RPMI8226 (cell line): Measurements from ENCODE around the gene RBBP4.
"Not testable (repeated sequence)": the region's sequence is repeated elsewhere in the genome, so short reads cannot be mapped to it uniquely, and the experiment has no call there.

Experiments used
- DNase-seq: peaks from one replicate; pipeline ENCODE4 v3.0.0-alpha.2; 2015

Gene RBBP4

DNA sequence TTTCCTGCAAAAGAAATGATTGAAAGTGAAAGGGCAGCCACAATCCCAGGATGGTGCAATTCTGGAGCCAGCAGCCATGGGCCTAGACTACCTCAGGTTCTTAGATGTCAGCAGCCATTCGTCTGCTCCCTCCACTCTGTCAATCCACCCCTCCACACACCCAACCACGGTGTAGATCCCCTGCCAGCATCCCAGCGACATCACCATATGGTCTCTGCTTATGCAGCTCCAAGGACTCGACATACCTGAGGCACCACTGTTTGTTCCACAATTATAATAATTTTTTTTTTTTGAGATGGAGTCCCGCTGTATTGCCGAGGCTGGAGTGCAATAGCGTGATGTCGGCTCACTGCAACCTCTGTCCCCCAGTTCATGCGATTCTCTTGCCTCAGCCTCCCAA lies 45.0 kb downstream of the RBBP4 start:
- no peak for DNase-seq

DNA sequence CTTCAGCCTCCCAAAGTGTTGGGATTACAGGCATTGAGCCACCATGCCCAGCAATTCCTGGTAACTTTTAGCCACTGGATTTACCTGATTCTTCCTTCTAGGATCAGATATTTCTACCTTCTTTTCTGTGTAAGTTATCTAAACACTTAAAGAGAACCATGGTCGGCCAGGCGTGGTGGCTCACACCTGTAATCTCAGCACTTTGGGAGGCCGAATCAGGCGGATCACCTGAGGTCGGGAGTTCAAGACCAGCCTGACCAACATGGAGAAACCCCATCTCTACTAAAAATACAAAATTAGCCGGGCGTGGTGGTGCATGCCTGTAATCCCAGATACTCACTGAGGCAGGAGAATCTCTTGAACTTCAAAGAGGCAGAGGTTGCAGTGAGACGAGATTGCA lies 46.0 kb downstream of the RBBP4 start:
- DNase-seq: not testable (repeated sequence)

DNA sequence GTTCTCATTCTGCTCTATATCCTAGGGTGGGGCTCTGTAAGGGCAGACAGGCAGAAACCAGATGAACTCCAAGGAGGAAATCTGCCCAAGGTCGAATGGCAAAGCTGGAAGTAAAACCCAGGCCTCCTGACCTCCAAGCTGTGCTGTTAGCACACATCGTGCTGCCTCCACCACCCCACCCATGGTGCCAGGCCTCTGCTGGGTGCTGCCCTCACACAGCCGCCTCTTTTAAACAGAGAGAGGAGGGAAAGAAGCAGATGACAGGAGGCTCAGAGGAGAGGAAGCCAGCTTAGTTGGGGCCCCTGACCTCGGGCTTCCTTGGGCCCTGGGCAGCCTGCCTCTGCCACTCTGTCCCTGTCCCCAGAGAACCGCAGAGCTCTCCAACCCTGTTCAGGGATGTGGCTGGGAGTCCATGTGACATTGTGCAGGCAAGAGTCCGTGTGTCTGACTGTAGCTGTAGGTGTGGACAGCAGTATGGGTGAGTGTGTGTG lies 50.5 kb downstream of the RBBP4 start:
- DNase-seq: no peak

DNA sequence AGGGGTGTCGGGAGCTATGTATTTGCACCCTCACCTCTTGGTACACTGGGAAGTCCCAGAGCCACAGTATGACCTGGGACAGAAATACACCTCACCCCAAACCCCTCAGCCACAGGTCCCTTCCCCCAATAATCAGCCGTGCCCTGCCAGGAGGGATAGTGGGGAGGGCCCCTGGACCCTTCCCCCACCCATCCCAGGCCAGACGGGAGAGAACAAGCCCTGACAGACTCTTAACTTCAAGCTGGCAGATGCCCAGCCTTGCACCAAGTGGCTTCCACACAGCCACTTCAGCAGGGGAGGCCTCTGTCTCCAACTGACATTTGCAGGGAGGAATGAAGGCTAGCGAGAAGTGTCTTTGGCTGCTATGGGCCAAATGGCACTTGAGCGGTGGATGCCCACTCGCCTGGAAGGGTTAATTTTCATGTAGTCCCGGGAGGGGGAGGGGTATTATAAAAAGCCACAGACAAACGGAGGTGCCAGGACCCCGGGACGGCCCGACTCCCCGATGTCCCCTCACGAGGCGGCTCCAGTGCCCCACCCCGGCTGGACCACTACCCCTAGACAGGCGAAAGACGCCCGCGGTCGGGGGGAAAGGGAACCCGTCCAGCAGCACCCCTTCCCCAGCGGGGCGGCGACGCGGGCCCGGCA lies 51.1 kb downstream of the RBBP4 start:
- no peak for DNase-seq

DNA sequence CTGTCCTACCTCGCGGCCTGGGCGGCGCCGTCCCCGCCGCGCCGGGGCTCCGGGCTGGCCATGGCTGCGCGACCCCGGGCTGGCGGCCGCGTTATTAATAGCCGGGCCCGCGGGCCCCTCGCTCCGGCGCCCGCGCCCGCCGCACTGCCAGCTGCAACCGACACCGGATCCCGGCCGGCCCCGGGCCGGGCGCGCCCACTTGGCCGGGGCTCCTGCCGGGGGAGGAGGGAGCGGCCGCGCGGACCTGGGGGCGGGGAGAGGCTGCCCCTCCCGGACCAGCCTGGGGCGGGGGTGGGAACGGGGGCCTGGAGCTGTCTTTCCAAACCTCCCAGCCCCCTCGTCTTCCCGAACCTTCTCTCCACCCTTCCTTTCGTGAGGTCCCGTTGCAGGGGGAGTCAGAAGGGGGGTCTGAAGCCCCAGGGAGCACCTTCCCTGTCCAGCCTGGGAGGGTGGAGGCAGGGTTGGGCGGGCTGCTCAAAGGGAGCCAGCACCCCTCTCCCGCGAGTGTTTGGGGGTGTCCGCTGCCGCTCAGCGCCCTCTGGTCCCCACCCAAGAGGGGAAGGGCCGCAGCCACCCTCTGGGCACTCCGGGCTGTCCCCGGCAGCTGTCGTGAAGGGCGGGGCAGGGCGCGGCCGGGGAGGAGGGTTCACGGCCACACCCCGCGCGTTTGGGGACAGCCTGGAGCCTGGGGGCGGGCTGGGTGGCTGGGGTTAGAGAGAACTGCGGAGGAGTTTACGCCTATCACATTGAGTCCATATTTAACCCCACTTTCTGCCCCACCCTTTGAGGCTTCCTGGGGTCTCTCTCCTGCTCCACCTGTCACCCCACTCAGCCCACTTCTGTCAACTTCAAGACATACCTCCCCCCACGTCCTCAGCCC lies 51.8 kb downstream of the RBBP4 start, which contains the start of gene SYNC:
TSS of gene SYNC (minus strand) at position 172 of the 880 bp plus-strand sequence. CDS start at position 62, 110 bp downstream.
- DNase-seq: peak; percentile 60

DNA sequence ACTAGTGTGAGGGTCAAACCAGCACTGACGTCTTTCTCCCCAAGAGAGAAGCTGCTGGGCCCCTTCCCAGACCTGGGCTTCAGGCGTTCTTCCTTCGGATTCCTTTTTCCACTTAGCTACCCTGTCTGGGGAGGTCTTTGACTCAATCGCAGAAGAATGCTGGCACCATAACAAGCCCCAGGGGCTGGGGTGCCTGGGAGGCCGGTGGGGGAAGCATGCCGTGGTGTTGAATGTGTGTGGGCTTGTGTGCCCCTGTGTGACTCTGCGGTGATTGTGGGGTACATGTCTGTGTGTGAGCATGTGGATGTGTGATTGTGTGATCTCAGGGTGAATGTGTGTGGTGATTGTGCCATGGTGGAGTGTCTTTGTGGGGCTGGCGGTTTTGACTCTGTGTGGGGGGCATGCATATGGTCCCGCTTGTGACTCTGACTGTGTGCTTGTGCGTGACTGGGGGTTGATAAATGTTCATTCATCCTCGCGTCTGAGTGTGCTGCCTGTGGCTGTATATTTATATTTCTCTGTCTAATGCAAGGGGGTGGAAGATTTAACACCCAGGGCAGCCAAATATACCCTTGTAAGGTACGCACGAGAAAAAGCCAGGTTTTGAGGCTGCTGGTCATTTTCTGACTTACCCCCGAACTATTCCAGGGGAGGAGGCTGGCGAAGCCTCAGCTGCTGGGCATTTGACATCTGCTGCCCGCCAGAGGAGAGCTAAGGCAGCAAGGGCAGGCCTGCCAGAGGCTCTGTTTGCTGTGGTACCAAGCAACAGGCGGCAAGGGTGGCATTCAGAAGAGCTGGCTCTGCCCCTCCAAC lies 52.7 kb downstream of the RBBP4 start:
- no peak for DNase-seq

DNA sequence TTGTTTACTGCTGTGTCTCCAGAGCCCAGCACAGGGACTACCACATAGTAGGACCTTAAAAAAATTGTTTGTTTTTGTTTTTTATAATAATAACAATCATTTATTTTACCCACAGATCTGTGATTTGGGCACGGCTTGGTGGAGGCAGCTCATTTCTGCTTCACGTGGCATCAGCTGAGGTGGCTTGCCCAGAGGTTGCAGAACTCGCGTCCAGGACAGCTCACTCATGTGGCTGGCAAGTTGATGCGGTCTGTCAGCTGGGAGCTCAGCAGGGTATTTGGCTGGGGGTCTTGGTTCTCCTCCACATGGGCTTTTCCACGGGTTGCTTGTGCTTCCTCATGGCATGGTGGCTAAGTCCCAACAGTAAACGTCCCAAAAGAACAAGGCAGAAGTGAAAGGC lies 54.5 kb downstream of the RBBP4 start:
- no peak for DNase-seq

DNA sequence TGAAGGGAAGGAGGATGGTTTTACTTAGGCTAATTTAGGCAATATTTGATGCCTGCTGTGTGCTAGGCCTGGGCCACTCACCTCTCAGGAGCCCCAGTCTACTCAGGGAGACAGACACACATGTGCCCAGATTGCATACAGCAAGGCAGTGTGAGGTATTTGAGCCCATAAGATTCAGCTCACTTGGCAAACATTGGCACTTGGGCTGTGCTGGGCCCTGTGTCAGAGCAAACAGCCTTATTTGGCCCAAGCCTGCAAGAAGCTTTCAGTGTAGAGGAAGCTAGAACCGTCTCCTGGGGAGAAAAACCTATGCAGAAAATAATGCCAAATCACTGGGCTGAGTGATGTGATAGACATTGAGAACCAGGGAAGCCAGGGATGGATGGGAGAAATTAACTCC lies 55.5 kb downstream of the RBBP4 start:
- no peak for DNase-seq

DNA sequence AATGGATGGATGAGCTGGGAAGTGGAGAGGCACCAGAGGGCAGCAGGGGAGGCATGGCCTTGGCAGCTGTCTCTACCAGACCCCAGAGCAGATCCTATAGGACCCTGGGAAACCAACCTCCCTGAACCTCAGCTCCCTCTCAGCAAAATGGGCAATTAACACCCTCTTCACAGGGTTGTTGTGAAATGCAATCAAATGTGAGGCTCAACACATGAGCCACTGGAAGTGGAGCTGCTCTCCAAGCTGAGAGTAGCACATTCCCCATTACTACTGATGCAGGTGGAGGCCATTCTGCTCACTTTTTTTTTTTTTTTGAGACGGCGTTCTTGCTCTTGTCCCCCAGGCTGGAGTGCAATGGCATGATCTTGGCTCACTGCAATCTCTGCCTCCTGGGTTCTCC lies 58.1 kb downstream of the RBBP4 start:
- DNase-seq: no peak

DNA sequence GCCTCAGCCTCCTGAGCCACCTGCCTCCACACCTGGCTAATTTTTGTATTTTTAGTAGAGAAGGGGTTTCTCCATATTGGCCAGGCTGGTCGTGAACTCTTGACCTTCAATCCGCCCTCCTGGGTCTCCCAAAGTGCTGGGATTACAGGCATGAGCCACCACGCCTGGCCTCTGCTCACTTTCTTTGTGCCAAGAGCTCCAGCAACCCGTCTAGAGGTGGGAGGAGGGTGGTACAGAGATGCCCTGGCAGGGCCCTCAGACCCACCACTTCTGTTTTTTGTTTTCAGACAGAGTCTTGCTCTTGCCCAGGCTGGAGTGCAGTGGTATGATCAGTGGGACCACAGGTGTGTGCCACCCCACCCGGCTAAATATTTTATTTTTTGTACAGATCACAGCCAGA lies 58.5 kb downstream of the RBBP4 start:
- DNase-seq: no peak

DNA sequence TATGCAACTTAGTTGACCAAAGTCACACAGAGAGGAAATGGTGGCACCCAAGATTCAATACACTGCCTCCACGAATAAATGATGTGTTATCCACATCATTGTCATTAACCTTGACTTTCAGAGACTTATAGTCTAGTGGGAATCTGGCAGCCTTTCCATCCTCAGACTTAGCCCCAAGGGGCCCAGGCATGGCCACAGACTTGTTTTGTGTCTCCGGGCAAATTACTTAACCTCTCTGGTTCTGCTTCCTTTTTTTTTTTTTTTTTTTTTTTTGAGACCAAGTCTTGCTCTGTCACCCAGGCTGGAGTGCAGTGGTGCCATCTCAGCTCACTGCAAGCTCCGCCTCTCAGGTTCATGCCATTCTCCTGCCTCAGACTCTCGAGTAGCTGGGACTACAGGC lies 60.2 kb downstream of the RBBP4 start:
- not testable (repeated sequence) for DNase-seq

DNA sequence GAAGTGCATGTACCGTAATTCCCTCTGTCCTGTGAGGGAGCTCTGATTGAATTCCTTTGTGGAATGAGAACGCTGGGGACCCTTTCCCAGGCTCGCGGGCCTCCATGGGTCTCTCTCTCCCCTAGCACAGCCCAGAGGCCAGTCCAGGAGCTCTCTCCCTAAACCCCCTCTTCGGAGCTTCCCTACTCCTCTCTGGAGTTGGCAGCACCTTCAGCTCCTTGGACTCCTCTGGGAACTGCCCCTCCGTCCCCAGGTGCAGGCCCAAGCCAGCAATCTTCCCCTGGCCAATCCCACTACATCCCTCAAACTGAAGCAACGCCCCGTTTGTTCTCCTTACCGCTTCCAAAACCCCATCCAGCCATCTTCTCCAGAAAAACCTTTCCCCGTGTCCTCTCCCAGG lies 62.1 kb downstream of the RBBP4 start:
- no peak for DNase-seq

DNA sequence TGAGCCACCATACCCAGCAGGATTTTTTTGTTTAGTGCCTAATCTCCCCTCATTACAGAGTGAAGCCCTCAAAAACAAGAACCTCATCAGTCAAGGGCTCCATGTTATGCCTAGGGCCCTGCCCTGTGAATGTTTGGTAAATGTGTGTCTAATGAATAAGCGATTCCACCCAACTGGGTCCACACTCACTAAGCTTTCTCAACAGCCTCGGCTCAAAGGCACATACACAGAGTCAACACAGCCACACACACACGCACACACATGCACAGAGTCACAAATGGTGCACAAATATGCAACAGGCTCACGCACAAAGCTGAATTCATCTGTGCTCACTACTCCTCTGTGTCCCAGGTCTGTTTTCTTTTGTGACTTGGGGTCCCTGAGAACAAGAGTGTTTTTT lies 63.3 kb downstream of the RBBP4 start:
- no peak for DNase-seq

DNA sequence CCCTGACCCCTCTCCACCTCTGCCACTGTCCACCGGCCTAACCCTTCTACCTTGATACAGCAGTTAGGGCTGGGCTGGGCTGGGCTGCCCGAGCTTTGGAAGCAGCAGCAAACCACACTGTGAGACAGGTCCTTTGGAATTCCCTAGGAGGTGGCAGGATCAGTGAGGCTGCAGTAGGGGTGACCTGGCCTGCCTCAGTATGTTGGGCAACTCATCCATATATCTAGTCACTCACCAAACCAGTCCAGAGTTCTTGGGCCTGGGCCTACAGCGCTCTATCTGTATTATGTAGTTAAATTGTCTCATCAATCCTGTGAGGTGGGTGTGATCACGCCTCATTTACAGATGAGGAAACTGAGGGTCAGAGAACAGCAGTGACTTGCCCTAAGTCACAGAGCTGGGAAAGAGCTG lies 64.9 kb downstream of the RBBP4 start:
- no peak for DNase-seq

DNA sequence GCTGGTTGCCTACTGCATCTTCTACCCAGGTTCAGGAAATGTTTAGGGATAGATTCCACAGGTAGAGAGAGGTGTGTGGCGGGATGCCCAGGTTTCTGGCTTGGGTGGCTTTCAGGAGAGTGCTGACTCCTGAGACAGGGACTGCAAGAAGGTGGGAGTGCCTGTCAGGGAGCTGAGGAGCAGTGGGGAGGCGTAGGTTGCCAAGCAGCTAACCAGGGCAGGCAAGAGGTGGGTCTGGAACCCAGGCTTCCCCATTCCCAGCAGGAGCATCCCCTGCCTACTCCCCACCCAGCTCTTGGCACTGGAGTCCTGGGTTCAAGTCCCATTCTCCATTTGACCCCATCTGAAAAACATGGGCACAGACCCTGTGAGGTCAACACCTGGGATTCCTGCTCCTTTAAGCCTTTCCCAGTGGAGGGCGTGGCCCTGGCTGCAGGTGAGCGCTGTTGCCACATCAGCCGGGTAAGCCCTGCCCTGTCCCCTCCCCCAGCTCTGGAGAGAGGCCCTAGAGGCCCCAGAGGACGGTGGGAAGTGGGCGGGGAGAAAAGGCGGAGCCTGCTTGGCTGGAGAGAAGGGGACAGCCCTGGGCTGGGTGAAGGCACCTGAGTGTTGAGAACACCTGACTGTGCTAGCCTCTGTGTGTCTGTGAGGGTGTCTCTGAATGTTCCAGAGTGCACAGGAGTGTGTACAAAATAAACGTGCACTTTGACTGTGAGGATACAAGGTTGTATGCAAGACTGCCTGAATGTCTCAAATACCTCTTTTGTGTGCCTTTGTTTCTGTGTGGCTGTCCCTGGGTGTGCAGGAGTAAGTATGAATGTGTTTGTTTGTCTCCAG lies 65.5 kb downstream of the RBBP4 start:
- DNase-seq: peak; percentile 100

DNA sequence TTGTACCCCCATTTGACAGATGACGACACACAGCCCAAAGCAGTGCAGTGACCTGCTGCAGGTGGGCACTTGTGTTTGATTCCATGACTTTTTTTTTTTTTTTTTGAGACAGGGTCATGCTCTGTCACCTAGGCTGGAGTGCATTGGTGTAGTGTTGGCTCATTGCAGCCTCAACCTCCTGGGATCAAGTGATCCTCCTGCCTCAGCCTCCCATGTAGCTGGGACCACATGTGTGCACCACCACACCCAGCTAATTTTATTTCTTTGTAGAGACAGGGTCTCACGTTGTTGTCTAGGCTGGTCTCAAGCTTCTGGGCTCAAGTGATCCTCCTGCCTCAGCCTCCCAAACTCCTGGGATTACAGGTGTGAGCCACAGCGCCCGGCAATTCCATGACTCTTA lies 66.5 kb downstream of the RBBP4 start:
- DNase-seq: no peak

DNA sequence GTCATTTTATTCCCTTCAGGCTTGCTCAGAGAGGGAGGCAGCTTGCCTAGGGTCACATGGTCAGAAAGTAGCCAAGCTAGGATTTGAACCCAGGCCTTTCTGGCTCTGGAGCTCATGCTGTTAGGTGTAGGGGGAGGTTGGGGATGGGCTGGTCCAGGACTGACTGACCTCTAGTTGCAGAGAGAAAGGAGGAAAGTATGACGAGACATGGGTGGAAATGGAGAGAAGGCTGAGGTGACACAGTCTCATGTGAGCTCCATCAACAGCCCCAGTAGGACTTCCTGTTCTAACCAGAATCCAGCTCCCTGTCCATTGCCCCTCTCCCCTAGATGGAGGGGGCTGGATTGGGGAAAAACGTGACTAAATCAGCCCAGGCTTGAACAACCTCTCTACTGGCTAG lies 67.0 kb downstream of the RBBP4 start:
- no peak for DNase-seq

DNA sequence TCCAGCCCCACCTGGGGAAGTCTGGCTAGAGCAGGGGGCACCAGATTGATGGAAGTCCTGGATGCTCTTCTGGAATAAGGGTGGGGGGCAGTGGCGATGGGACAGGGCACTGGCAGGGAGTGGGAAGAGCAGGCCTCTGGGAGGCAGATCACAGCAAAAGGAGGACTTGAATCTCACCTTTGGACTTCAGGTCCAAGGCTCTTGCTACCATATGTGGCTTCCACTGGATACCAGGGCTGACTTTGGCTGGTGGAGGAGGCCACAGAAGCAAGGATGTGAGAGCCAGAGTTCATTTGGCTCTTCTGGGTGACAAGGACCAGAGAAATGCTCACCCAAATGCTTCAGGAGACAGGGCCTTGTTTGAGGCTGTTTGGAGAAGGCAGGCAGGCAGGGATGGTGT lies 67.5 kb downstream of the RBBP4 start:
- DNase-seq: no peak

DNA sequence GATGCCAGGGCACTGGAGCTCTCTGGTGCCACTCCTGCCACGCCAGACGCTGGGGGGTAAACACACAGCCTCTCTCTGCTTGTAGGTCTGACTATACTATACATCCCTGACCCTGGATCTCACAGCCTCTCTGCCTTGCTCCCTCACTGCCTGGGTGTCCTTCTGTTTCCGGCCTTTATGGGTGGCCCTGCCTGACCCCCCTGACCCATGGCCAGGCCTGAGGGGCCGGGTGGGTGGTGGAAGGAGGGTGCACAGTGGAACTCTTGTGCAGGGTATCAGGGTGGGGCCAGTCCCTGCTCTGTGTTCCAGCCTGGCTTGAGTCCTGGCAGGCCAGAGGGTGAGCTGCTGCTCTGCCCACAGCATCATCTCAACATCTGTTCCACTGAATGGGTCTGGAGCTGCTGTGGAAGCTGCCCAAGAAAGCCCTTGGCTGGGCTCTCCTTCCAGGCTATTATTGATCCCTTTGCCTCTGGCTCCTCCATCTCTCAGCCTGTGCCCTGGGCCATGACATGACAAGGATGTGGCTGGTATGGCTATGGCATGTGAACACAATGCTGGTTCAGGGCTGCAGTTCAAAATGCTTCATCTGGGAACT lies 68.8 kb downstream of the RBBP4 start:
- DNase-seq: no peak

DNA sequence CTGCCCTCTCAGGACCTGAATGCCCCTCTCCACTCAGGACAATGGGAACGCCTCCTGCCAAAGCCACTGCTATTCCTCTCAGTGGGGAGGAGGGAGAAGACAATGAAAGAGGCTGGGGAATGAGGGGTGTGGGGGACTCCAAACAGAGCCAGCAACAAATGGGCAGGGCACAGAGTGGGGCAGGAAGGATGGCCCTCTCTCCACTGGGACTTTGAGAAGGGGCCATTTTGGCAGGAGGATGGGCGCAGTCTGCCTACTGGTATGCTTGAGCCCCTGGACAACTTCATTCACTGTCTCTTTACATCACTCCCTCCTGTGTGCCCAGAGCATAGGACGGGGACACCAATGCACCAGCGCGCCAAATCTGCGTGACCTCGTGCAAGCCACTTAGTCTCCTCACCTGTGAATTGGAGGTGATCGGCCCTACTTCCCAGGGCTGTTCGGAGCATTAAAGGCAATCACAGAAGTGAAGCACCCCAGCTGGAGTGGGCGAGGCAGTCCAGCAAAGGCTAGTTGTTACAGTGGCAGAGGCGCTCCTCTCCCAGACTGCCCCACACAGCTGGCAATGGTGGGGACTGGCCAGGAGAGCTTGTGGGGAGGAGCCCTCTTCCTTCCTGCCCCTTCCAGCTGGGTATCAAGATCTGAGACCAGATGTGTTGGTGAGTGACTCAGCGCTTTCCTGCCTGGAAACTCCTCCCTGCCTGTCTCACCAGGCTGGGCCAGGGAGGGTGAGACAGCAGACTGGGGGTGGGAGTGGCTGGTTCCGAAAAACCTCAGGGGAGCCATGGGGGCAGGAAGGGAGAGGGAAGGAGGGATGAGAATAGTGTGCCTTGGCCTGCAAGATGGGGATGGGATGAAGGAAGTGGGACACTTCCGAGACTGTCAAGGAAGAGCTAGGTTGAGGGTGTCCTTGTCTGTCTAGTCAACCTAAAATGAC lies 73.9 kb downstream of the RBBP4 start:
- peak; percentile 92 for DNase-seq

DNA sequence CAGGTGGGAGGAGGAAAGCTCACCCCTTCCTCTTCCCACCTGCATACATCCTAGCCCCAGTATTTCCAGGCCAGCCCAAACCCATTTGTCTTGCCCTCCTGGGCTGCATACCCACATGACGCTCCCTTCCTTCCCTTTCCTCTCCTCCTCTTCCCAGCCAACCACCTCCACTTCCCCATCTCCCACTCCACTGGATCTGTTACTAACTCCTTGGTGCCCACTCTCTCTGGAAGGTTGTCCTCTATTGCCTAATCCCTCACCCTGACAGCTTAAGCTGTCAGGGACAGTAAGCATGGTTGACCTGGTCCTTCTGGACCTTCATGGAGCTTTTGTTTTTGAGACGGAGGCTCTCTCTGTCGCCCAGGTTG lies 74.6 kb downstream of the RBBP4 start:
- DNase-seq: no peak
